Hematopoietic multipotent progenitor cell treated with erythropoietin and hydrocortisone succinate and interleukin-3 and kit ligand, for 15 days (in vitro differentiated cells): Measurements from ENCODE around the gene SYNPO2L.
A peak's percentile ranks its signal among the peaks of the same experiment; 100 is the strongest.
"Not testable (repeated sequence)": the region's sequence is repeated elsewhere in the genome, so short reads cannot be mapped to it uniquely, and the experiment has no call there.

Source experiments
- DNase-seq: peaks from one replicate; pipeline ENCODE4 v3.0.0-alpha.2; 2015; ENCODE audit warnings: low spot score

The SYNPO2L gene

GRCh38 chr10:73655990-73656298 lies at the start of gene SYNPO2L:
Gene SYNPO2L, minus strand, starts transcription at chr10:73656029. Its CDS starts 107 bp downstream, at chr10:73655922.
- DNase-seq, result no peak

DNA sequence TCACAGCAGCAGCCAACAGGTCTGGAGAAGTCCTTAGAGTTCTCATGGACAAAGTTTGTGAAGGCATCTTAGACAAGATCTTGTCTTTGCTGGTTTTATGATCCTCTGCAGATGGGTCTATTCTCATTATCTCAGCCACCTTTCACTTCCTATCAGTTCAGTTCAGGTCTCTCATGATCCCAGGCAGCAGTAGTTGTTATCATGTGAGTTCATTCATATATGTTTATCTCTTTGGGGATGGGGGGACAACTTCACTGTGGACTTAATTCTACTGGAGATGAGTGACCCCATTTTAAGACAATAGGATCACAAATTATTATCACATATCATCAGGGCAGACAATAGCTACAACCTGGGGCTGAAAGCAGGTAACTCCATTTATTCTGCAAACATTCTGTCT lies 48.1 kb upstream of the SYNPO2L start:
- not testable (repeated sequence) for DNase-seq

DNA sequence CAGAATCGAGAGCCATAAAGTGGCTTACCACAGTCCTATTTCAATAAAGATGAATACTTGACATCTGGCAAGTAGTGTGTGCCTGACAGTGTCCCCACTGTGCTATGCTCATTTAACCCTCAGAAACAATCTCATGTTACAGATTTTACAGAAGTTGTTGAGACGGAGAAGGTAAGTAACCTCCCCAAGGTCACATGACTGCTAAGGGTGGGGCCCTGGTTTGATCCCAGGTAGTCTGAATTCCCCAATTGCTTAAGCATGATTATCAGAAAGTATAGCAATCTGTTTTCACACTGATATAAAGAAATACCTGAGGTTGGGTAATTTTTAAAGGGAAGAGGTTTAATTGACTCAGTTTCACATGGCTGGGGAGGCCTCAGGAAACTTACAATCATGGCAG lies 43.0 kb upstream of the SYNPO2L start:
- not testable (repeated sequence) for DNase-seq

DNA sequence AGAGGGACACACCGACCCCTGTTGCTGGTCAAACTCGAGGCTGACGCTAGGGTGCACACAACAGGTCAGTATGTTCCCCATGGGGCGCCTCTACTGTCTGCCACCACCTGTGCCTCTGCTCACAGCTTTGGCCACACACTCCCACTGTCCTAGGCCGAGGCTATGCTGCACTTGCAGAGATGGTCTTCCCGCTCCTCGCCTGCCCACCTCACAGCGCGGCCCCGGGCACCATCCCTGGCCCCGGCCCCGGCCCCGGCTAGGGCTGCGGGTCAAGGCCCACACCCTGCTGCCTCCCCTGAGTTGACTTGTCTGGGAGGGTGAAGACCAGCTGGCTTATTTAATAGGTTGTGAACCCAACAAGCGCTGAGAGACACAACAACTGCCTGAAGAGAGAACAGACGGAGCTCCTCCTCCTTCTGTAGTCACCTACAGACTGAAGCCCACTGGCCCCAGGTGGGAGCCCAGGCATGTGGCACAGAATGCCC lies 41.9 kb upstream of the SYNPO2L start, which contains the start of gene AGAP5:
Gene AGAP5 (minus strand): TSS at position 435 of the 485 bp plus-strand sequence. CDS start 354 bp downstream, at position 81.
- not testable (repeated sequence) for DNase-seq

DNA sequence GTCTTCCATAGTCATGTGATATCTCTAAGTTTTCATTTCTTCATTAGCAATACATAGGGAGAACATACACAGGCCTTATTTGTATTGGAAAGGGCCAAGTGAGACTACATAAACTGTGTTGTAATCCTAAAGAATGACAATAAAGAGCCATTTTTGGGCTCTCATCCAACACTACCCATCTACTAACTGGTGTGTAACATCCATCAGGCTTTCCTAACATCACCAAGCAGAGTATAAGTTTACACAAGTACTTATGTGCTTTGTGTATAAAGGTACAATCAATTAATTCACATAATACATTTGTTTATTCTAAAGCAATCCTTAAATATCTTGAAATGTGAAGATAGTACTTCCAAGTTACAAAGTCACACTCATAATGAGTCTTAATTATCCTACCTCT lies 39.5 kb upstream of the SYNPO2L start:
- DNase-seq, result not testable (repeated sequence)

- not testable (repeated sequence) for DNase-seq
Measured at GRCh38 chr10:73690755-73691154, 34.9 kb upstream of the SYNPO2L start.

DNA sequence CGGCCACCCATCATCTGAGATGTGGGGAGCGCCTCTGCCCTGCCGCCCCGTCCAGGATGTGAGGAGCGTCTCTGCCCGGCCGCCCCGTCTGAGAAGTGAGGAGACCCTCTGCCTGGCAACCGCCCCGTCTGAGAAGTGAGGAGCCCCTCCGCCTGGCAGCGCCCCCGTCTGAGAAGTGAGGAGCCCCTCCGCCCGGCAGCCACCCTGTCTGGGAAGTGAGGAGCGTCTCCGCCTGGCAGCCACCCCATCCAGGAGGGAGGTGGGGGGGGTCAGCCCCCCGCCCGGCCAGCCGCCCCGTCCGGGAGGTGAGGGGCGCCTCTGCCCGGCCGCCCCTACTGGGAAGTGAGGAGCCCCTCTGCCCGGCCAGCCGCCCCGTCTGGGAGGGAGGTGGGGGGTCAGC lies 33.8 kb upstream of the SYNPO2L start:
- not testable (repeated sequence) for DNase-seq

GRCh38 chr10:73687641-73688040 lies 31.8 kb upstream of the SYNPO2L start:
- peak; percentile 80 for DNase-seq

GRCh38 chr10:73674546-73674945 lies 18.7 kb upstream of the SYNPO2L start:
- not testable (repeated sequence) for DNase-seq

DNA sequence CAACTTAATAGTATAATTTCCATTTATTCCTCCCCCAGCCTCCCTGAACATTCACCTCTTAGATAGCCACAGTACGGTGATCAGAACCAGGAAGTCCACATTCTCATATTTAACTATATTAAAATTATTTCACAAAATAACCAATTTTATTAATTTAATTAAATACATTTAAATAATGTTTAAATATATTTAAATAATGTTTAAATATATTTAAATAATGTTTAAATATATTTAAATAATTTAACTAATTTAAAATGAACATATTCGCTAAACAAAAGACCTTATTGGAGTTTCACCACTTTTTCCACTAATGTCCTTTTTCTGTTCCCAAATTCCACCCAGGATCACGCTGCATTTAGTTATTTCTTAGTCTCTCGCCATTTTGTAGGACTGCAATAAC lies 12.5 kb upstream of the SYNPO2L start:
- DNase-seq, result not testable (repeated sequence)

- not testable (repeated sequence) for DNase-seq
Measured at GRCh38 chr10:73666153-73666809, 10.5 kb upstream of the SYNPO2L start.

GRCh38 chr10:73665581-73665980 lies 9.8 kb upstream of the SYNPO2L start:
- not testable (repeated sequence) for DNase-seq

DNA sequence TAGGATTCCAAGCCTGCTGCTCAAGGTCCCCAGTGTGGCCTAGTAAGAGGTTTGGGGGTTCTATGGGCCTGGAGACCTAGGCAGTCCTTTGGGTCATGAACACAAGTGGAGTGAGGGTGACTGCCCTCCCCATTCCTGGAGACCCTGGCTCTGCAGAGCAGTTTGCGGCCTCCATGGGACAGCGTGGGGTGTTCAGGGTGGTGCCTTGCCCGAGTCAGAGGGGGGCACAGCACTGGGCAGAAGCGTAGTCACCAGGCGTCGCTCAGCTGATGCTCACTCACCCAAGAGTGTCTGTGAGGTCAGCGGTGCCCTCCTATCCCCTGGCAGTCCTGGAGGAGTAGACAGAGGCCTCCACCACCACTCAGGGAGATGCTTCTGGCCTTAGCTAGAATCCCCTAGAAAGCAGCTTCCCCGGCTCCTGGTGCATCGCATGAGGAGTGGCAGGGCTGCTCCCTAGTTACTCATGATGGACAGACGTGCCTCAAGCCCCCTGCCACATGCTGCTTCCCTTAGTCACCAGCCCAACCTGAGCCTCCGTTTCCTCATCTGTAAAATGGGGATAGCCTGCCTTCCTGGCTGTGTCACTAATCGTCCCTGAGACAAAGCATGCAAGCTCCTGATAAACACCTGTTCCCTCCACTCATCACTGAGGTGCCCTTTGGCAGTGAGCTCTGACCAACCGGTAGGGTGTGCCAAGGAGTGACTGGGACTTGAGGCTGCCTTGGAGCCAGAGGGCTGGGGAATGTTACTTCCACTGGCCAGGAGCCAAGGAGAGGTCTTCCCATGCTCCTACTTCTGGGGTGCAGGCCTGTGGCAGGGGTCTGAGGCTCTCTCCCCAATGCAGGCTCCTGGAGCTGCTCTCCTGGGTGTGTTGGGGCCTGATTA lies 8.6 kb upstream of the SYNPO2L start:
- DNase-seq, result peak; percentile 38

DNA sequence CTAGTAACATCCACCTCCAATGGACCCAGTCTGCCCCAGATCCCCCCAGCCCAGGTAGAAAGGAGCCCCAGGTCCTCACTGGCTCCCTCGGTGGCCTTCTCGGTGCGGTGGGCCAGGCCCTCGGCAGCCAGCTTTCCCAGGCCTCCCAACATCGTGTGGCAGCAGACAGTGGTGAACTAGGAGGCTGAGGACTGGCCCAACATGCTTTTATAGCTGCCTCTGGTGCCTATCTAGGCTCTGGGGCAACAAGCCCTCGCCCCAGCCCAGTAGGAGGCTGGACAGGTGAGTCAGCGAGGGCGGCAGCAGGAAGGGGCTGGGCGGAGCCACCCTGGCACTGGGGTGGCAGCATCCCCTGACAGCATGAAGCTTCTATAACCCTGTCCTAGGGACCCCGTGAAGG lies 7.8 kb upstream of the SYNPO2L start:
- not testable (repeated sequence) for DNase-seq

- DNase-seq, result not testable (repeated sequence)
Measured at GRCh38 chr10:73662705-73663104, 6.9 kb upstream of the SYNPO2L start.

DNA sequence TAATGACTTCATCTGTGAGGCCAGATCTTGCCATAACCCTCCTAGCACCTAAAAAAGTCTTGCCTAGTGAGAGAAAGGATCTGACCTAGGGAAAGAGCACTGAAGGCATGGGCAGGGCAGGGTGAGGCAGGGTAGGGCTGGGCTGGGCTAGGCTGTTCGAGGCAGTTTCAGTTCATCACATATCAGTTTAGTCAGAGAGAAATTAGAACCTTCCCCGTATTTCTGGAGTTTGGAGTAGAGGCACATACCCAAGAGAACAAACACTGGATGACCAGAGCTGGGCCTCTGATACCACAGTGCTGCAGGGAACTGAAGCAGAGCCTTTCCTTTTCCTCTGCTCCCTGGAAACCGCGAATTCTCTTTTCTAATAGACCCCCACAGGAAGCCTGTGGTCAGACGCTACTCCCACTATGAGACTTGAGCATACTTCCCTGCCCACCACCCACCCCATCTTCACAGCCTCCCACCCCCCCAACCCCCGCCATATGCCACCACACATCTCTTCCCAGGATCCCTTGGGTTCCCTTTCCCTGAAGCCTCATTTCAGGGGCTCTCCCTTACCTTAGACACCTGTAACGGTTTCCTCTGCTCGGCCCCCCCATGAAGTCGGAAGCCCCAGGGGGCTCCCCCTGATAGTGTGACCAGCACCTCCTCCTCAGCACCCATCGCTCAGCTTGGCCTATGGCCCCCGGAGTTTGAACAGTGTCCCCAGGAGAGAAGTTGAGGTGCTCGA lies 406 bp downstream of the SYNPO2L start:
- peak; percentile 59 for DNase-seq

GRCh38 chr10:73653701-73654100 lies 2.1 kb downstream of the SYNPO2L start:
- peak; percentile 61 for DNase-seq

DNA sequence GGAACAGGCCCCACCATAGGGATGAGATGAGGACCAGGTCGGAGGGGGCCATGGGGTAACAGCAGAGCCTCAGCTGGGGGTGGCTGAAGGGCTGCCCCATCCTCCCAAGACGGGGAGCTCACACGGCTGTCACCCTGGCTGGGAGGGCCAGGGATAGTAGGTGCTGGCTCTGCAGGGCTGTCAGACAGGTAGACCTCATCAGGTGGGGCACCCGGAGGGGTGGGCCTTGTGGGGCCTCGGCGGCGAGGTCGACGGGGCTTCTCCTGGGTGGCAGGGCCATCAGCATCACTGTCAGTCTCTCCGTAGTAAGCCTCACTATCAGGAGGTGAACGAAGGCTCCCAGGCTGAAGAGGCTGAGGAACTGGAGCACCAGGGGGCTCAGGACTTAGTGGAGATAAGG lies 2.6 kb downstream of the SYNPO2L start:
- DNase-seq, result no peak

GRCh38 chr10:73650537-73651331 lies 5.1 kb downstream of the SYNPO2L start:
- DNase-seq, result no peak

DNA sequence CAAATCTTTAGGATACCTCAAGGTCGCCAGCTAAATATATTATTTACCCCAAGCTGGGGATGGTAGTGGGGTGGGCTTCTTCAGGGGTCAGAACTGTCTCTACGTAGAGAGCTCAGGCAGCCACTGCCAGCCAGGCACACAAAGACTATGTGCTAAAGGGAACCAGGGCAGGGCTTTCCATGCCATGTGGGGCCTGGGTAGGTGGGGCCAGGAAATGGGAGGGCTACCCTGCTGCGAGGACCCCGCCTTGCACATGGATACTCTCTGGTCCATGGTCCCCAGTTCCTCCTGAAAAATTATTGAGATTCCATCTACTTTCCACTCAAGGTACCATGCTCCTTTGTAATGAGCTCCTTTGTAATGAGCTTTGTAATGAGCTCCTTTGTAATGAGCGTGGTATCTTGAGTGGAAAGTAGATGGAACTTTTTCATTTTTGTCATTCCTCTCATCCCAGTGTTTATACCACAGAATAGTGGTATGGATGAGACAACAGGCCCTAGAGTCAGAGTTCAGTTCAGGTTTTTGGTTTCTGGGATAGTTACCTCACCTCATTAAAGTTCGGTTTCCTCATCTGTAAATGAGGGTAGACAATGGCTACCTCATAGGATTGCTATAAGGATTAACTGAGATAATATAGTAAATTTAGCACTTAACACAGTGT lies 5.8 kb downstream of the SYNPO2L start:
- DNase-seq, result no peak
